HepG2 (cell line): ENCODE results near the gene NOL4L. TPM values are rescaled to one million over a fixed set of nuclear protein-coding genes. Genes with fewer than 3 reads are reported as not detected.
A peak's percentile ranks its signal among the peaks of the same experiment; 100 is the strongest.

ENCODE experiments used
- HMGA1 ChIP-seq: sonication (generic); formaldehyde crosslinking; conservative IDR thresholded peaks from 2 replicates; pipeline ENCODE4 v1.4.0; 2020; ENCODE audit warnings: missing genetic modification reagents
- HNRNPK ChIP-seq: fragments of 200-400 bp; formaldehyde crosslinking; IDR thresholded peaks from 2 replicates; pipeline ENCODE4 v1.6.1; 2018; ENCODE audit warnings: low read length, low read depth, moderate library complexity, mild to moderate bottlenecking; ENCODE audit not compliant: poor library complexity, severe bottlenecking
- HNRNPLL ChIP-seq: fragments of 200-400 bp; formaldehyde crosslinking; IDR thresholded peaks from 2 replicates; pipeline ENCODE4 v1.6.1; 2017; ENCODE audit warnings: mild to moderate bottlenecking, low read depth, low read length; ENCODE audit not compliant: poor library complexity, severe bottlenecking
- HOXA3 ChIP-seq: sonication (generic); formaldehyde crosslinking; IDR thresholded peaks from 2 replicates; pipeline ENCODE4 v1.5.0; 2020; ENCODE audit warnings: missing genetic modification reagents
- MBNL3 ChIP-seq: fragments of 250-450 bp; sonication (Bioruptor Pico); conservative IDR thresholded peaks from 2 replicates; pipeline ENCODE4 v1.8.0; 2022; ENCODE audit warnings: mild to moderate bottlenecking, inconsistent platforms
- MEF2D ChIP-seq: sonication (generic); formaldehyde crosslinking; IDR thresholded peaks from 2 replicates; pipeline ENCODE4 v1.5.1; 2020; ENCODE audit warnings: mild to moderate bottlenecking, missing genetic modification reagents
- RAD51 ChIP-seq: fragments of 450-650 bp; IDR thresholded peaks from 2 replicates; pipeline ENCODE4 v1.6.1; 2016; ENCODE audit warnings: borderline replicate concordance
- SAFB2 ChIP-seq: sonication (generic); formaldehyde crosslinking; IDR thresholded peaks from 2 replicates; pipeline ENCODE4 v1.5.1; 2020; ENCODE audit warnings: missing genetic modification reagents, low read depth, mild to moderate bottlenecking, borderline replicate concordance
- SCMH1 ChIP-seq: sonication (generic); formaldehyde crosslinking; IDR thresholded peaks from 2 replicates; pipeline ENCODE4 v1.9.0; 2021; ENCODE audit warnings: missing genetic modification reagents, mild to moderate bottlenecking, borderline replicate concordance
- SMC3 ChIP-seq: IDR thresholded peaks from 2 replicates; pipeline ENCODE4 v1.6.1; 2011; ENCODE audit warnings: low read length, improper control_type of control experiment
- THRA ChIP-seq: sonication (generic); formaldehyde crosslinking; IDR thresholded peaks from 2 replicates; pipeline ENCODE4 v1.4.0; 2020; ENCODE audit warnings: missing genetic modification reagents, borderline replicate concordance
- TOPORS ChIP-seq: sonication (generic); formaldehyde crosslinking; IDR thresholded peaks from 2 replicates; pipeline ENCODE4 v1.8.0; 2023; ENCODE audit warnings: mild to moderate bottlenecking, missing genetic modification reagents
- ZNF260 ChIP-seq: sonication (generic); formaldehyde crosslinking; IDR thresholded peaks from 2 replicates; pipeline ENCODE4 v1.4.0; 2020; ENCODE audit warnings: missing genetic modification reagents, low read depth, mild to moderate bottlenecking, borderline replicate concordance
- ZNF546 ChIP-seq: sonication (generic); formaldehyde crosslinking; conservative IDR thresholded peaks from 2 replicates; pipeline ENCODE4 v1.8.1; 2023; ENCODE audit warnings: mild to moderate bottlenecking, missing genetic modification reagents
- ZNF570 ChIP-seq: sonication (generic); formaldehyde crosslinking; IDR thresholded peaks from 2 replicates; pipeline ENCODE4 v1.4.0; 2020; ENCODE audit warnings: mild to moderate bottlenecking, missing genetic modification reagents, borderline replicate concordance
- ZNF646 ChIP-seq: sonication (generic); formaldehyde crosslinking; IDR thresholded peaks from 2 replicates; pipeline ENCODE4 v1.9.0; 2021; ENCODE audit warnings: mild to moderate bottlenecking, missing genetic modification reagents
- ZNF790 ChIP-seq: sonication (generic); formaldehyde crosslinking; IDR thresholded peaks from 2 replicates; pipeline ENCODE4 v1.8.0; 2022; ENCODE audit warnings: missing genetic modification reagents, mild to moderate bottlenecking, borderline replicate concordance
- ZSCAN22 ChIP-seq: sonication (generic); formaldehyde crosslinking; IDR thresholded peaks from 2 replicates; pipeline ENCODE4 v1.4.0; 2020; ENCODE audit warnings: mild to moderate bottlenecking, missing genetic modification reagents
- polyA plus RNA-seq, 8 experiments: library from polyadenylated mRNA; depleted of rRNA in 3 of 8; stranded (reverse) in 7 of 8; unstranded in 1 of 8; fragments of >200 nt; fragmentation: Illumina TruSeq in 4 of 8; extraction: Trizol in 4 of 8; gene quantifications; 2 replicates each; pipeline versions ENCODE4 v1.2.1 to v1.2.3, GENCODE V29; 2011 to 2016; ENCODE audit warnings: low read depth in 4 of 8, missing spikeins in 1 of 8, mixed read lengths in 1 of 8; ENCODE audit not compliant: insufficient read depth in 1 of 8
- total RNA-seq, 5 experiments: library from RNA; depleted of rRNA; stranded (reverse); fragments of >200 nt; fragmentation: Illumina TruSeq; extraction: Trizol; gene quantifications; 2 replicates each; pipeline ENCODE4 v1.2.3, GENCODE V29; 2016; ENCODE audit warnings: low read depth in 1 of 5

The NOL4L gene
- total and polyA plus RNA-seq, 2 of the 13 experiments (the other 11 are each of a cell fraction or from before 2014, with no cell fraction given) = 16.6 to 35.4 TPM

- TF ChIP-seq ZNF646 (CRISPR knock-in tag) = peak; percentile 3; the same call in 1 of the 2 replicates
- peak; percentile 63 for TF ChIP-seq HNRNPLL
- TF ChIP-seq TOPORS (CRISPR knock-in tag) = peak; percentile 72
- TF ChIP-seq MBNL3 (CRISPR knock-in tag) = no peak
- peak; percentile 90 for TF ChIP-seq THRA (CRISPR knock-in tag)
- peak; percentile 76; the same call in 1 of the 2 replicates for TF ChIP-seq ZNF570 (CRISPR knock-in tag)
- no peak for TF ChIP-seq SCMH1
- TF ChIP-seq SMC3 = no peak
- TF ChIP-seq ZNF790 (CRISPR knock-in tag) = no peak; the same call in 1 of the 2 replicates
- TF ChIP-seq HMGA1 (CRISPR knock-in tag) = no peak
- TF ChIP-seq SAFB2 = peak; percentile 34; the same call in 1 of the 2 replicates
- TF ChIP-seq HNRNPK = peak; percentile 97
- peak; percentile 95 for TF ChIP-seq HOXA3 (CRISPR knock-in tag)
- TF ChIP-seq ZNF260 = no peak
- 0 out of 2 replicates have a peak, but pooled peaks have one; percentile 25 for TF ChIP-seq ZSCAN22 (CRISPR knock-in tag)
- peak; percentile 93 for TF ChIP-seq MEF2D (CRISPR knock-in tag)
- TF ChIP-seq ZNF546 = no peak
- TF ChIP-seq RAD51 = no peak
Measured at GRCh38 chr20:32541323-32542258, 43.5 kb downstream of the NOL4L start (continued).
